HEK293 (cell line): ENCODE results near the gene MUC12.

Experiments
- CTCF ChIA-PET: fragments of 350-600 bp; formaldehyde crosslinking; extraction: SDS; loops from one replicate; lab custom pipeline; 2021; ENCODE audit warnings: antibody characterized with exemption; lab: Yijun Ruan, JAX
- POLR2A ChIA-PET: fragments of 300-600 bp; formaldehyde crosslinking; extraction: SDS; loops from one replicate; lab custom pipeline; 2020; ENCODE audit warnings: antibody characterized with exemption, inconsistent platforms; lab: Yijun Ruan, JAX
- H3K27ac ChIP-seq: fragments of 200-500 bp; sonication (Bioruptor generic); 2 replicates; pipeline ENCODE4 v1.5.1; 2014; ENCODE audit warnings: low read depth, low read length, control low read depth, inconsistent platforms; ENCODE audit errors: extremely low read depth
- H3K36me3 ChIP-seq, 2 experiments: fragments of 200-500 bp in 1 of 2; sonication (Bioruptor generic) in 1 of 2; 1 replicate in 1 of 2; 2 replicates in 1 of 2; pipeline ENCODE4 v1.5.1; 2014 to 2017; ENCODE audit warnings: inconsistent platforms in 2 of 2, low read length in 2 of 2; ENCODE audit not compliant: control insufficient read depth in 2 of 2, insufficient read depth in 1 of 2
- H3K4me1 ChIP-seq: fragments of 200-500 bp; sonication (Bioruptor generic); 2 replicates; pipeline ENCODE4 v1.5.1; 2014; ENCODE audit warnings: mild to moderate bottlenecking, low read length, inconsistent platforms; ENCODE audit not compliant: control insufficient read depth, insufficient read depth
- H3K4me3 ChIP-seq: 2 replicates; pipeline ENCODE4 v1.5.1; 2011; ENCODE audit warnings: low read depth, mild to moderate bottlenecking, control low read depth, low read length, moderate library complexity
- H3K9me3 ChIP-seq: fragments of 200-500 bp; sonication (Bioruptor generic); 2 replicates; pipeline ENCODE4 v1.5.1; 2014; ENCODE audit warnings: low read depth, low read length, inconsistent platforms; ENCODE audit not compliant: control insufficient read depth, insufficient read depth
- GLIS1 ChIP-seq: fragments of 450-650 bp; formaldehyde crosslinking; IDR thresholded peaks from 2 replicates; pipeline ENCODE4 v1.5.1; 2016; ENCODE audit warnings: missing biosample characterization, missing genetic modification characterization
- IKZF3 ChIP-seq: fragments of 450-650 bp; IDR thresholded peaks from 2 replicates; pipeline ENCODE4 v1.5.0; 2018; ENCODE audit warnings: missing biosample characterization, mild to moderate bottlenecking, missing genetic modification characterization, moderate library complexity
- MEIS1 ChIP-seq: sonication (generic); formaldehyde crosslinking; IDR thresholded peaks from 2 replicates; pipeline ENCODE4 v1.8.1; 2022; ENCODE audit warnings: missing genetic modification reagents, mild to moderate bottlenecking, borderline replicate concordance
- SCRT1 ChIP-seq: fragments of 450-650 bp; formaldehyde crosslinking; IDR thresholded peaks from 2 replicates; pipeline ENCODE4 v1.5.1; 2016; ENCODE audit warnings: missing biosample characterization, missing genetic modification characterization, borderline replicate concordance
- SETDB1 ChIP-seq: IDR thresholded peaks from one replicate; pipeline ENCODE4 v1.6.1; 2017; ENCODE audit warnings: mild to moderate bottlenecking, low read length, moderate library complexity, mixed read lengths; ENCODE audit not compliant: insufficient read length
- SP3 ChIP-seq: fragments of 450-650 bp; formaldehyde crosslinking; IDR thresholded peaks from 2 replicates; pipeline ENCODE4 v1.5.1; 2016; ENCODE audit warnings: missing biosample characterization, missing genetic modification characterization
- TRIM28 ChIP-seq: IDR thresholded peaks from 2 replicates; pipeline ENCODE4 v1.6.1; 2011; ENCODE audit warnings: low read length, control low read depth, borderline replicate concordance
- WT1 ChIP-seq: fragments of 450-650 bp; formaldehyde crosslinking; IDR thresholded peaks from 2 replicates; pipeline ENCODE4 v1.5.1; 2016; ENCODE audit warnings: missing biosample characterization, missing genetic modification characterization
- ZIC2 ChIP-seq: fragments of 450-650 bp; formaldehyde crosslinking; IDR thresholded peaks from 2 replicates; pipeline ENCODE4 v1.5.1; 2016; ENCODE audit warnings: missing biosample characterization, missing genetic modification characterization
- ZNF174 ChIP-seq: fragments of 450-650 bp; formaldehyde crosslinking; IDR thresholded peaks from 2 replicates; pipeline ENCODE4 v1.5.0; 2017; ENCODE audit warnings: missing biosample characterization, mild to moderate bottlenecking, missing genetic modification characterization
- ZNF223 ChIP-seq: fragments of 450-650 bp; formaldehyde crosslinking; IDR thresholded peaks from 2 replicates; pipeline ENCODE4 v1.5.1; 2016; ENCODE audit warnings: missing biosample characterization, missing genetic modification characterization
- ZNF266 ChIP-seq: fragments of 450-650 bp; formaldehyde crosslinking; IDR thresholded peaks from 2 replicates; pipeline ENCODE4 v1.5.1; 2016; ENCODE audit warnings: missing biosample characterization, missing genetic modification characterization, low read depth
- ZNF335 ChIP-seq: fragments of 450-650 bp; formaldehyde crosslinking; conservative IDR thresholded peaks from 2 replicates; pipeline ENCODE4 v1.5.1; 2016; ENCODE audit warnings: missing biosample characterization, missing genetic modification characterization
- ZNF501 ChIP-seq: fragments of 450-650 bp; formaldehyde crosslinking; IDR thresholded peaks from 2 replicates; pipeline ENCODE4 v1.5.1; 2016; ENCODE audit warnings: missing biosample characterization, missing genetic modification characterization
- ZNF514 ChIP-seq: fragments of 450-650 bp; formaldehyde crosslinking; IDR thresholded peaks from 2 replicates; pipeline ENCODE4 v1.5.1; 2016; ENCODE audit warnings: missing biosample characterization, missing genetic modification characterization
- ZNF585B ChIP-seq: fragments of 450-650 bp; formaldehyde crosslinking; IDR thresholded peaks from 2 replicates; pipeline ENCODE4 v1.5.1; 2016; ENCODE audit warnings: missing biosample characterization, missing genetic modification characterization
- ZNF660 ChIP-seq: fragments of 450-650 bp; IDR thresholded peaks from 2 replicates; pipeline ENCODE4 v1.5.1; 2018; ENCODE audit warnings: missing biosample characterization, mild to moderate bottlenecking, missing genetic modification characterization
- ZNF664 ChIP-seq: fragments of 450-650 bp; formaldehyde crosslinking; IDR thresholded peaks from 2 replicates; pipeline ENCODE4 v1.5.1; 2016; ENCODE audit warnings: missing biosample characterization, missing genetic modification characterization
- ZSCAN30 ChIP-seq: fragments of 450-650 bp; IDR thresholded peaks from 2 replicates; pipeline ENCODE4 v1.5.1; 2018; ENCODE audit warnings: missing biosample characterization, mild to moderate bottlenecking, missing genetic modification characterization, moderate library complexity
- TF ChIP-seq, protein P1 (sequence below): fragments of 450-650 bp; formaldehyde crosslinking; IDR thresholded peaks from 2 replicates; pipeline ENCODE4 v1.5.1; 2016; ENCODE audit warnings: missing biosample characterization, missing genetic modification characterization
- TF ChIP-seq, protein P2 (sequence below): fragments of 450-650 bp; formaldehyde crosslinking; optimal IDR thresholded peaks from 2 replicates; pipeline ENCODE3; 2016; ENCODE audit warnings: missing biosample characterization, mild to moderate bottlenecking, missing genetic modification characterization

The MUC12 gene

DNA sequence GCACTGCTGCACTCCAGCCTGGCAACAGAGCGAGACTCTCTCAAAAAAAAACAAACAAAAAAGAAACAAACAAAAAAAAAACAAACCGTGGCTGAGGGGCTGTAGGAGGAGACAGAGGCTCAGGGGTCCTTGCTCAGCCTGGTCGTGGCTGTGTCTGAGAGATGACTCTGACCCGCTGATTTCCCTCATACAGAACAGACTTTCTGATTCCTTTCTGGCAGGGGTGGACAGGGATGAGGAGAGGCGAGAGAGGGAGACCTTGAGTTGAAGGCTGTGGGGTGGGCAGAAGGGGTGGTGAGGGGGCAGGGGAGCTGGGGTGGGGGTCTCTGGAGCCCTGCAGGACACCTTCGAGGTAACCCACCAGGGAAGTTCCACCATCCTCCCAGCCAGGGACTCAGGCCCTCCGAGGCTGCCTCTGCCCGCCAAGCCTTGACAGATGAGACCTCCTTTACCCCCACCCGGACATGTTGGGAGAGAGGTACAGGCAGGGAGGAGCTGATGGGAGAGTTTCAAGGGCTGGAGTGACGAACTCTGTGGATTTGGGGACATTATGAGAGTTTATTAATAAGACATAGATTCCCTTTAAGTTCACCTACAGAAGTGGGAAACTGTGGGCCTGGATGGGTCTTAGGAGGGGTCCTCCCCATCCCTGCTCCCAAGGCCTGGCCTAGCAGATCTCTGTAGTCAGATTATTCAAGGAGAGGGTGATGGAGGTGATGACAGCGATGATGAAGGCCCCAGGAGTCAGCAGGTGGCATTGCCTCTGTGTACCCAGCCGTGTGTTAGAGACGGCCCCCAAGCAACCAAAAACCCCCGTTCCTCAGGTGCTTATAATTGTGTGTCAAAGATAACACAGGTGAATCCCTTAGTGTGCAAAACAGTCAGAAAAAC lies 2.0 kb downstream of the MUC12 start:
- no peak for TF ChIP-seq ZNF514 (tag by site-specific recombination)
- no peak for TF ChIP-seq IKZF3
- no peak for TF ChIP-seq MEIS1 (CRISPR knock-in tag)
- no peak for TF ChIP-seq SCRT1 (tag by site-specific recombination)
- no peak for TF ChIP-seq ZNF501
- TF ChIP-seq WT1 (tag by site-specific recombination): no peak
- no peak for TF ChIP-seq ZNF223 (tag by site-specific recombination)
- TF ChIP-seq SP3 (tag by site-specific recombination): no peak
- TF ChIP-seq, all 188 proteins: peak for 0
- ChIA-PET CTCF (interaction anchor here (0.6 to 1.5 kb wide), 2 partner anchors 25 to 88 kb away, joined by 3 to 6 read pairs; no protein-coding TSS in a partner anchor), POLR2A (no interaction called here)

DNA sequence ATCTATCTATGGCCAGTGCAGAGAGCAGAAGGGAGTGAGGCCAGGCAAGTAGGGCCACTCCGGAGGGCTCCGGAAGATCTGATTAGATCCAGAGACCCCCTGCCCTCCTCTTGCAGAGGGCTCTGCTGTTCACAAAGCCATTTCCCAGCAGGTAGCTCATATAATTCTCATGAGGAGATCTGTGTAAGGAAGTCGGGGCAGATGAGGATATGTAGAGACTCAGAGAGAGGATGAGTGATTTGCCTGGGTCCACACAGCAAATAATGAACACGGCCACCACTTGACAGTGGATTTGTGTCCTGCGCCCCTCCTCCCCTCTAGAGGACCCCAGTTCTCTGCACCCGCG lies 2.6 kb downstream of the MUC12 start:
- POLR2A ChIA-PET: no interaction called here
- H3K9me3 ChIP-seq: no peaks in the 10 kb centered on the region
- H3K4me3 ChIP-seq: no peak overlapping the region
- no peaks in the 10 kb centered on the region for H3K36me3 ChIP-seq
- CTCF ChIA-PET: interaction anchor here (0.6 to 1.5 kb wide), 2 partner anchors 25 to 87 kb away, joined by 3 to 6 read pairs; no protein-coding TSS in a partner anchor
- no peaks in the 10 kb centered on the region; the same call in 1 of the 2 replicates for H3K4me1 ChIP-seq
- no peak overlapping the region for H3K27ac ChIP-seq
- no peak for TF ChIP-seq ZNF514 (tag by site-specific recombination)
- no peak for TF ChIP-seq ZNF174 (tag by site-specific recombination)
- TF ChIP-seq ZSCAN30 (tag by site-specific recombination): no peak
- peak; percentile 91 for TF ChIP-seq ZIC2 (tag by site-specific recombination)

More for the DNA sequence above, 2.0 kb downstream of the MUC12 start:
- no peak overlapping the region for H3K4me3 ChIP-seq
- H3K36me3 ChIP-seq: no peaks in the 10 kb centered on the region
- peaks cover 4% of the 10 kb centered on the region for H3K4me1 ChIP-seq
- H3K27ac ChIP-seq: no peak overlapping the region
- H3K9me3 ChIP-seq: no peaks in the 10 kb centered on the region

DNA sequence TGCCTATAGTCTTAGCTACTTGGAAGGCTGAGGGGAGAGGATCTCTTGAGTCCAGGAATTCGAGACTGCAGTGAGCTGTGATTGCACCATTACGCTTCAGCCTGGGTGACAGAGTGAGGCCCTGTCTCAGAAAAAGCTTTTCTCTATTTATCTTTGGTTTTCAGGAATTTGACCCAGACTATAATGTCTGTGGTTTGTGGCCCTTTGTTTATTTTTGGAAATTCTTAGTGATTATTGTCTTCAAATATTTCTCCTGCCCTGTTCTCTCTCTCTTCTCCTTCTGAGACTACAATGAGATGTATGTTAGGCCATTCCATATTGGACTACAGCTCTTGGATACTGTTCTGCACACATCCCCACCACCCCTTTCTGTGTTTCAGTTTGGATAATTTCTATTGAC lies 4.7 kb downstream of the MUC12 start:
- ChIA-PET CTCF (interaction anchor here (0.6 to 2.0 kb wide), 2 partner anchors 8 to 43 kb away, joined by 3 to 8 read pairs; no protein-coding TSS in a partner anchor), POLR2A (interaction anchor here (0.5 kb wide), 1 partner anchor 365 kb away, joined by 3 read pairs; no protein-coding TSS in a partner anchor)
- Histone ChIP-seq H3K27ac (no peak overlapping the region), H3K4me1 (no peaks in the 10 kb centered on the region), H3K9me3 (no peaks in the 10 kb centered on the region), H3K4me3 (no peak overlapping the region), H3K36me3 (no peaks in the 10 kb centered on the region)
- TF ChIP-seq TRIM28 (0 out of 2 replicates have a peak, but pooled peaks have one; percentile 27), ZNF335 (tag by site-specific recombination) (no peak), ZNF664 (tag by site-specific recombination) (no peak), ZNF585B (tag by site-specific recombination) (no peak), ZNF266 (tag by site-specific recombination) (no peak), ZNF660 (no peak), SETDB1 (peak; percentile 37), GLIS1 (tag by site-specific recombination) (no peak), WT1 (tag by site-specific recombination) (no peak)
- TF ChIP-seq, protein P1, sequence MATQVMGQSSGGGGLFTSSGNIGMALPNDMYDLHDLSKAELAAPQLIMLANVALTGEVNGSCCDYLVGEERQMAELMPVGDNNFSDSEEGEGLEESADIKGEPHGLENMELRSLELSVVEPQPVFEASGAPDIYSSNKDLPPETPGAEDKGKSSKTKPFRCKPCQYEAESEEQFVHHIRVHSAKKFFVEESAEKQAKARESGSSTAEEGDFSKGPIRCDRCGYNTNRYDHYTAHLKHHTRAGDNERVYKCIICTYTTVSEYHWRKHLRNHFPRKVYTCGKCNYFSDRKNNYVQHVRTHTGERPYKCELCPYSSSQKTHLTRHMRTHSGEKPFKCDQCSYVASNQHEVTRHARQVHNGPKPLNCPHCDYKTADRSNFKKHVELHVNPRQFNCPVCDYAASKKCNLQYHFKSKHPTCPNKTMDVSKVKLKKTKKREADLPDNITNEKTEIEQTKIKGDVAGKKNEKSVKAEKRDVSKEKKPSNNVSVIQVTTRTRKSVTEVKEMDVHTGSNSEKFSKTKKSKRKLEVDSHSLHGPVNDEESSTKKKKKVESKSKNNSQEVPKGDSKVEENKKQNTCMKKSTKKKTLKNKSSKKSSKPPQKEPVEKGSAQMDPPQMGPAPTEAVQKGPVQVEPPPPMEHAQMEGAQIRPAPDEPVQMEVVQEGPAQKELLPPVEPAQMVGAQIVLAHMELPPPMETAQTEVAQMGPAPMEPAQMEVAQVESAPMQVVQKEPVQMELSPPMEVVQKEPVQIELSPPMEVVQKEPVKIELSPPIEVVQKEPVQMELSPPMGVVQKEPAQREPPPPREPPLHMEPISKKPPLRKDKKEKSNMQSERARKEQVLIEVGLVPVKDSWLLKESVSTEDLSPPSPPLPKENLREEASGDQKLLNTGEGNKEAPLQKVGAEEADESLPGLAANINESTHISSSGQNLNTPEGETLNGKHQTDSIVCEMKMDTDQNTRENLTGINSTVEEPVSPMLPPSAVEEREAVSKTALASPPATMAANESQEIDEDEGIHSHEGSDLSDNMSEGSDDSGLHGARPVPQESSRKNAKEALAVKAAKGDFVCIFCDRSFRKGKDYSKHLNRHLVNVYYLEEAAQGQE: no peak
- TF ChIP-seq, protein P2, sequence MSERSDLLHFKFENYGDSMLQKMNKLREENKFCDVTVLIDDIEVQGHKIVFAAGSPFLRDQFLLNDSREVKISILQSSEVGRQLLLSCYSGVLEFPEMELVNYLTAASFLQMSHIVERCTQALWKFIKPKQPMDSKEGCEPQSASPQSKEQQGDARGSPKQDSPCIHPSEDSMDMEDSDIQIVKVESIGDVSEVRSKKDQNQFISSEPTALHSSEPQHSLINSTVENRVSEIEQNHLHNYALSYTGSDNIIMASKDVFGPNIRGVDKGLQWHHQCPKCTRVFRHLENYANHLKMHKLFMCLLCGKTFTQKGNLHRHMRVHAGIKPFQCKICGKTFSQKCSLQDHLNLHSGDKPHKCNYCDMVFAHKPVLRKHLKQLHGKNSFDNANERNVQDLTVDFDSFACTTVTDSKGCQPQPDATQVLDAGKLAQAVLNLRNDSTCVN: no peak
- TF ChIP-seq, all 188 proteins: peak for 2
